HG03025 (cell line): ENCODE measurements around the gene ALDH1A3.

ENCODE experiments used
- ATAC-seq: cut with Tn5 transposase; IDR thresholded peaks from one replicate; pipeline ENCODE4 v1.9.1; 2021; ENCODE audit warnings: mild to moderate bottlenecking, moderate library complexity; ENCODE audit not compliant: unreplicated experiment, low FRiP score

ALDH1A3 gene

GRCh38 chr15:100923076-100923475, 43.4 kb downstream of the ALDH1A3 start:
- ATAC-seq = no peak

GRCh38 chr15:100923902-100924301, 44.3 kb downstream of the ALDH1A3 start:
- ATAC-seq = no peak

DNA sequence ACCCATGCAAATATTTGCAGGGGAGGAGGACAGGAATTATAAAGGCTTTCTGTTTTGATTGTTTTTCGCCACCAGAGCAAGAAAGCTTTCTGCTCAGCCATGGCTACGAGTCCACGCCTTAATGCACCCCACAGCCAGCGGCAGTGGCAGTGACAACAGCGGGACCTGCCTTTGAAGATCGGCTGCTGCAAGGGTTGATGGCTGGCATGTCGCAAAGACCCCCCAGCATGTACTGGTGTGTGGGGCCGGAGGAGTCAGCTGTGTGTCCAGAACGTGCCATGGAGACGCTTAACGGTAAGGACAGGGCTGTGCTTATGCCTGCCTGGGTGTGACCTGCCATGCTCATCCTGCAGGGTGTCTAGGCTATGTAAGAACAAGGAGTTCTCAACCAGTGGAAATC, 44.8 kb downstream of the ALDH1A3 start:
- no peak for ATAC-seq

- no peak for ATAC-seq
Observed at GRCh38 chr15:100925480-100925879, 45.8 kb downstream of the ALDH1A3 start.

DNA sequence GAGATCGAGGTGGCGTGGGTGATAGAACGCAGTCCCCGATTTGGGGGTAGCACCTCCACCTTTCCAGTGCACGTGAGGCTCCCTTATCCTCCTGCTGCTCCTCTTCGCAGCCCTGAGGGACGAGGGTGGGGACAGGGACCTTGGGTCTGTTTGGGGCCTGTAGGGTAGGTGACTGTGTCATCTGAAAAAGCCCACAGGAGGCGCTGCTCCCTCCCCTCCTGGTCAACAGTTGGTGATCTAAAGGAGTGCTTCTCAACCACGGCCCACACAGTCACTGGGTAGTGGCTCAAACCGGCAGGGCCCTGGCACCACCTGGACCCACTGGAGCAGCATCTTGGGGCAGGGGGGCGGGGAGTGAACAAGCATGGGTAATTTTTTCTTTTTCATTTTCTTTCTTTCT, 46.6 kb downstream of the ALDH1A3 start:
- no peak for ATAC-seq

GRCh38 chr15:100926971-100927756, 47.5 kb downstream of the ALDH1A3 start:
- no peak for ATAC-seq

DNA sequence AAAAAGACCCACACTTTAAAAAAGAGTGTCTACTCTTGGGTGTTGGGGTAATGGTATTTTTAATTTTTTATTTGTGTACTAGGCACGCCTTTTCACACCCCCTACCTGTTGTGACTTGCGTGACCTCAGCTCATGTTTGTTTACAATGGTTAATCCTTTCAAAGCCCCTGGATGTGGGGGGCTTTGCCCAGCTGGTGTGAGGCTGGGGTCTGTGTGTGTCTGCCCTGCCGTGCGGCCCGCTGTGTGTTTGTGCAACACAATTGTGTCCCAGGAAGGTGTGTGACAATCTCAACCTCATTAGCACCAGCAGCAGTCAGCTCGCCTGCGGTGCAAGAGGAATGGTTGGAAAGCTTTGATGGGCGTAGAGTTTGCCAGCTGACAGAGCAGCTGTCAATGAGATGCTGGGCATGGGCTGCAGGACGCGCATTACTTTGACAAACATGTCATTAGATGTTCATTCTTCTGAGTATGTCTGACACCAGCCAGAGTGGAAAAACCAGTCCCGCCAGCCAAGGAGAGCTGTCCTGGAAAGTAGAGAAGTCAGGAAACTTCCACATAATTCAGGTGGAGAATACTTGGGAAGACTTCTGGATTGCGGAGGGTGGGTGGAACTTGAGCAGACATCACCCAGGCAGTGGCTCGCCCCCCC, 49.1 kb downstream of the ALDH1A3 start:
- ATAC-seq = no peak

DNA sequence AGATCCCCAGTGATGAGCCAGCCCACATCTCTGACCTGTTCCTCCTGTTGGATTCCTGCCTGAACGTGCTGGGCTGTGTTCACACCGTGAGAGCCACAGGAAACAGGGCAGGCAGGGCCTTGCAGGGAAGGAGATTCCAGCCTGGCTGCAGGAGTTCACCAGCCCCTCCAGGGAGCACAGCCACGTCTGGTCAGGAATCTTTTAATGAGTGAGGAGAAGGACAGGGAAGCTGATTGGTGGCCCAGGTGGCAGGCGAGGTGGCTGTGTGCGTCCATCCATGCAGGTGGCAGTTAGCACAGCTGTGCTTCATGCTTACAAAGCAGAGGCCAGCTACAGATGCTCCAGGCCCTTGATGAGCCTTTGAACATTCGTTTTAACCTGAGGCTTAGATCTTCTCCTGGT, 50.0 kb downstream of the ALDH1A3 start:
- ATAC-seq = no peak

- no peak for ATAC-seq
Observed at GRCh38 chr15:100930306-100930848, 50.7 kb downstream of the ALDH1A3 start.

- ATAC-seq = peak; percentile 55
Observed at GRCh38 chr15:100931143-100931890, 51.7 kb downstream of the ALDH1A3 start.

DNA sequence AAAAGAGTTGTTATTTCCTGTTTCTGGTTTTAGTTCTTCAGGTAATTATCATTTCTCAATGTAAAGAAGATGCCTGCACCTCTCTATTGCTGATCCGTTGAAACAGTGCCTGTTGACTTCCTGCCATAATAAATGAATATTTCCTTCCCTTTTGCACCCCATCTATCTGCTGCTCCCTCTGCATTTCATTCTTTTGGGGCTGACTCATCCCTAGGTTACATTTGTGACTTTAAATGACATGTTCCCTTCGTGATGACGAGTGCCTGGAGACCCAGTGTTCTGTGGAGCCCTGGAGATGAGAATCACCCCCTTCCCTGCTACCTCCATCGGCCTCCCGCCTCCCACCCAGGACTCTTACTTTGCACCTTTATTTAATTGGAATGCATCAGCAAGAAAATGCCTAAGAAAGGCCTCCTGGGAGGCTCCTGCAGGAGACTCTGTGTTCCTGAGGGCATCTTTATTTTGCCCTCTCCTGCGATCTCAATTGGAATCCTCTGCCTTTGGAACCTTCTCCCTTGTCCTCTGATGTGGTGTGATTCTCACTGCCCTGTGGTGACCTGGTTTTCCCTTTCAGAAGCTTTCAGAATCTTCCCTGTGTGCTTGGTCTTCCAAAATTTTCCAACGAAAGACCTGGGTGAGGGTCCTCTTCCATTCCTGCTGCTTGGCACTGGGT, 53.2 kb downstream of the ALDH1A3 start:
- ATAC-seq = no peak

- ATAC-seq = no peak
Observed at GRCh38 chr15:100934166-100934565, 54.5 kb downstream of the ALDH1A3 start.

- no peak for ATAC-seq
Observed at GRCh38 chr15:100934726-100935125, 55.1 kb downstream of the ALDH1A3 start.

DNA sequence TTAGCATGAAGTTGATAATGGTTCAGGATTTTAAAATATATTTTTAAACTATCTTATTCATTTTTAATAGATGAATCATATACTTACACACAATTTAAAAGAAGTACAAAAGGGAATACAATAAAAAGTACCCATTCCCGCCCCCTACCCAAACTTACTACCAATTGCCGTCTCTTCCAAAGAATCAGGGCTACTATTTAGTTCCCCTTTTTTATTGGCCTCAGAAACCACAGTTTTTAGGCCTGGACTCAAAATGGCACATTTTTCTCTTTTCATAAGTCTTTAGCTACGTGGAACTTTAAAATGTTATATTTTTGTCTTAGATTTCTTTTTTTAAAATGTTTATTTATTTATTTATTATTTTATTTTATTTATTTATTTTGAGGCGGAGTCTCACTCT, 57.5 kb downstream of the ALDH1A3 start:
- ATAC-seq = no peak

- ATAC-seq = no peak
Observed at GRCh38 chr15:100939791-100940190, 60.2 kb downstream of the ALDH1A3 start.

- ATAC-seq = peak; percentile 65
Observed at GRCh38 chr15:100940767-100941379, 61.2 kb downstream of the ALDH1A3 start.

GRCh38 chr15:100941536-100941935, 61.9 kb downstream of the ALDH1A3 start:
- peak; percentile 55 for ATAC-seq

- no peak for ATAC-seq
Observed at GRCh38 chr15:100942656-100943425, 63.2 kb downstream of the ALDH1A3 start.

DNA sequence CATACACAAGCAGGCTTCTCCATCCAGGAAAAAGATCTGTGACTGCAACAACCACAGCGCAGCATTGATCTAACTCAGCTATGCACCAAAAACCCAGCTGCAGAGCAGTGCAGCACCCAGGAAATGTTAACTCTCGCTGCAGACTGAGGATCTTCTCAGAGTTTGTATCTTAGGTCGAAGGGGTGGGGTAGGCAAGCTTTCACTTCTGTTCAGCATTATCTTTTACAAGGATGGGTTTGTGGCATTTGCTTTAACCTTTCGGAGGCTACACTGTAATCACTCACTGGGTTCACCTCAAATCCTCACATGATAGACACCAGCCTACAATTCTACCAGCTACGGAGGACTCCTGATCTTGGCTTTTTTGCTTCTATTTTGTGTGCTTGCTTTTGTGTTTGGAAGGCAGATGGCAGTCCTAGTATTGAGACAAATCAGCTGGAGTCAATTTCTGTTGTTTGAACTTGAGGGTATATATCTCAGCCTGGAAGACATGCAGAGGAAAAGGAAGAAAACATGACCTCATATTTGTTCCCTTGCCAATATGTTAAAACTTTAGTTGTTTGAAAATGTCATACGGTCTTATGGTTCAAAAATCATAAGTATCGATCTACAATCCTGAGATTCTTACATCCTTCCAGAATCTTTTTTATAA, 64.7 kb downstream of the ALDH1A3 start:
- ATAC-seq = no peak
